IPS-20b (cell line): ENCODE measurements around the gene DISC1.

Source experiments
- H3K27ac ChIP-seq: one replicate; pipeline ENCODE4 v1.5.1; 2013; ENCODE audit warnings: low read length
- H3K27me3 ChIP-seq: 2 replicates; pipeline ENCODE4 v1.6.1; 2013; ENCODE audit warnings: mild to moderate bottlenecking, low read length, inconsistent platforms; ENCODE audit not compliant: insufficient read depth
- H3K36me3 ChIP-seq: 2 replicates; pipeline ENCODE4 v1.6.1; 2013; ENCODE audit warnings: low read depth, mild to moderate bottlenecking, inconsistent platforms, low read length, moderate library complexity; ENCODE audit not compliant: insufficient read depth
- H3K4me1 ChIP-seq: 2 replicates; pipeline ENCODE4 v1.6.1; 2013; ENCODE audit warnings: mild to moderate bottlenecking, control low read depth, inconsistent platforms, low read length, moderate library complexity; ENCODE audit not compliant: insufficient read depth
- H3K4me3 ChIP-seq: 2 replicates; pipeline ENCODE4 v1.5.1; 2013; ENCODE audit warnings: mild to moderate bottlenecking, low read length, inconsistent platforms
- H3K9ac ChIP-seq: 2 replicates; pipeline ENCODE4 v1.6.1; 2013; ENCODE audit warnings: low read depth, mild to moderate bottlenecking, inconsistent platforms, low read length, moderate library complexity
- H3K9me3 ChIP-seq: 2 replicates; pipeline ENCODE4 v1.6.1; 2013; ENCODE audit warnings: mild to moderate bottlenecking, low read depth, low read length, inconsistent platforms; ENCODE audit not compliant: insufficient read depth

Gene DISC1

DNA sequence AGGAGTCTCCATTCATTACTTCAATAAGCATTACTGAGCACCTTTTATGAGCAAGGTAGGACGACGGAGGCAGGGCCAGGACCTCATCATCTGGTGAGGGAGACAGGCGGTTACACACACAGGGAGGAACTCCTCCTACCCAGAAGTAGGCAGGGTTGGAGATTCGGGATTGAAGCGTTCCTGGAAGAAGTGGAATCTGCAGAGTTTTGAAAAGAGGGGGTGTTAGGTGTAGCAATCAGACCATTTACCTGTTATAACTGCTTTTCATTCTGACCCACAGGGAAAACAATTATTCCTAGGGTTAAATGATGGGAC, 392.4 kb downstream of the DISC1 start:
- Histone ChIP-seq H3K27me3 (no peaks in the 10 kb centered on the region), H3K9me3 (no peaks in the 10 kb centered on the region), H3K4me1 (no peaks in the 10 kb centered on the region; the same call in 1 of the 2 replicates)

DNA sequence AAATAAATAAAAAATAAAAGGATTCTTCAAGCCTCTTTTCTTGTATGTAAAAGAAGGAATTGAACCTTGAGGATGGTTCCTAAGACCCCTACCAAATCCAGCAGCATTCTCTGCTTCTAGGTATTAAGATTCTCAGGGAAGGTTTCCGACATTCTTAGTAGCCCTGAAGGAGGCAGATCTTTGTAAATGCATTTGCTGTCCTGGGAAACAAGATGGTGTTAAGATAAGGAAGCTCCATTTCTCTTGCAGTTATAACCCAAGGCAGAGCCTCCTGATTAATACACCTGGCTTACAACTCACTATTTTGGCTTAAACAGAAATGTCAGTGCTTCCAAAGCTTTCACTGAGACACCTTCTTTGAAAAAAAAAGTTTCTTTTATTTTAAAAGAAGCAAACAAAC, 393.8 kb downstream of the DISC1 start:
- Histone ChIP-seq H3K4me1 (no peaks in the 10 kb centered on the region; the same call in 1 of the 2 replicates), H3K9me3 (no peaks in the 10 kb centered on the region), H3K9ac (no peak overlapping the region), H3K36me3 (no peaks in the 10 kb centered on the region), H3K27ac (no peak overlapping the region), H3K4me3 (no peak overlapping the region), H3K27me3 (no peaks in the 10 kb centered on the region)

More for the DNA sequence above, 392.4 kb downstream of the DISC1 start:
- H3K4me3 ChIP-seq: no peak overlapping the region
- H3K9ac ChIP-seq: no peak overlapping the region
- H3K27ac ChIP-seq: no peak overlapping the region
- no peaks in the 10 kb centered on the region for H3K36me3 ChIP-seq

DNA sequence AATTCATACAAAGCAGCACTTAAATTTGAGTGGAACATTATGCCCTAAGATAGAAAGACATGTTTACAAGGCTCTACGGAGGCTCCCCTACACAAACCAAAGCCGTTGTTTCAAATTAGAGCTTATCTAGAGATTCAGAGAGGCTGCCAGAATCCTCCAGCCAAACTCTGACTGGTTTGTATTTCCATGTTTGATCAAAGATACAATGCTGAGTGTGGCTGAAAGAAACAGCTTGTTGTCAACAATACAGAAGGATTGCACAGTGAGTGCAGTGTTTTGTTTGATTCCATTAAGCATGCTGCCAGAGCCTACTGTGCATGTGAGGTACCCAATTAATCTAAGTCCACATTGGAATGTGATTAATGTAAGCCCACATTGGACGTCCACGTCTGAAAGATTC, 402.7 kb downstream of the DISC1 start:
- no peak overlapping the region for H3K9ac ChIP-seq
- H3K4me3 ChIP-seq: no peak overlapping the region
- H3K4me1 ChIP-seq: no peaks in the 10 kb centered on the region
- no peaks in the 10 kb centered on the region for H3K36me3 ChIP-seq
- H3K9me3 ChIP-seq: no peaks in the 10 kb centered on the region
- no peaks in the 10 kb centered on the region for H3K27me3 ChIP-seq
- no peak overlapping the region for H3K27ac ChIP-seq

DNA sequence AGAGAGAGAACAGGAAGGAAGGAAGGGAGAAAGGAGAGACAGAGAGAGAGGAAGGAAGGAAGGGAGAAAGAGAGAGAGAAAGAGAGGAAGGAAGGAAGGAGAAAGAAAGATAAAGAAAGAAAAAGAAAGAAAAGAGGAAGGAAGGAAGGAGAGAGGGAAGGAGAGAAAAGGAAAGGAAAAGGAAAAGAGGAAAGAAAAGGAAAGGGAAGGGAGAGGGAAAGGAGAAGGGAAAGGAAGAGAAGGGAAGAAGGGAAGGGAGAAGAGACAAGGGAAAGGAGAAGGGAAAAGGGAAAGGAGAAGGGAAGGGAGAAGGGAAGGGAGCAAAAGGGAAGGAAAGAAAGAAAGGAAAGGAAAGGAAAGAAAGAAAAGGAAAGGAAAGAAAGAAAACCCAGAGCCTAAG, 404.6 kb downstream of the DISC1 start:
- Histone ChIP-seq H3K4me3 (no peak overlapping the region), H3K4me1 (no peaks in the 10 kb centered on the region), H3K9ac (no peak overlapping the region), H3K36me3 (no peaks in the 10 kb centered on the region), H3K27ac (no peak overlapping the region), H3K27me3 (no peaks in the 10 kb centered on the region), H3K9me3 (no peaks in the 10 kb centered on the region)

DNA sequence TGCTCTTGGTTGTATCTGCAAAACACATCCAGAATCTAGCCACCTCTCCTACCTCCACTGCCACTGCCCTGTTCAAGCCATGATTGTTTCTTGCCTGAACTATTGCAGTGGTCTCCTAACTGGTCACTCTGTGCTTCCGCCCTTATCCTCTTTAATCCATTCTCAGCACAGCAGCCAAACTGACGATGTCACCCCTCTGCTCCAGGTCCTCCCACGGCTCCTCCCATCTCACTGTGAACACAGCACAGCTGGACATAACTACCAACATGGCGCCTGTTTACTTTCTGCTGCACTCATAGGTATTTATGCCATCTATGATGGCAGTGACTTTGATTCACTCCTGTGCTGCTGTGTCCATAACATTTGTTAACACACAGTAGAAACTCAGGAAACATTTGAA, 406.7 kb downstream of the DISC1 start:
- Histone ChIP-seq H3K4me1 (no peaks in the 10 kb centered on the region; the same call in 1 of the 2 replicates), H3K27ac (no peak overlapping the region), H3K36me3 (no peaks in the 10 kb centered on the region), H3K27me3 (no peaks in the 10 kb centered on the region), H3K9ac (no peak overlapping the region), H3K4me3 (no peak overlapping the region), H3K9me3 (no peaks in the 10 kb centered on the region)

DNA sequence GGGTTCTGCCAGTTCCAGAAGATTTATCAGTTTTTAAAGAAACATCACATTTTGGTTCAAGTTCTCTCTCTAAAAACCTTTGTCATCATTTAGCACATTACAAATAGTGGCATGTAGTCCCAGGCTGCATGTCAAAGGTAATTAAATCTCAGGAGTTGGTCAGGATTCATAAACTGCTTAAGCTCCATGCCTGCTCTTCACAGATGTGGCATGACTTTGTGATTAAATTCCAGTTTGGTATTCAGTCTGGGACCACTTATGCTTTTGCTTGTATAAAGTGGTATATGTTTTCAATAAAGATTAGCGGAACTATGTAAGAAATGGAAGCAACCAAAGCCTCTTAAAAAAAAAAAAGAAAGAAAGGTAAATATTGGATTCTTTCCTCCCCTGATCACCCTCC, 408.0 kb downstream of the DISC1 start:
- H3K4me1 ChIP-seq: no peaks in the 10 kb centered on the region; the same call in 1 of the 2 replicates
- no peaks in the 10 kb centered on the region for H3K9me3 ChIP-seq
- H3K27me3 ChIP-seq: no peaks in the 10 kb centered on the region
- H3K4me3 ChIP-seq: no peak overlapping the region
- no peaks in the 10 kb centered on the region for H3K36me3 ChIP-seq
- no peak overlapping the region for H3K9ac ChIP-seq
- H3K27ac ChIP-seq: no peak overlapping the region

DNA sequence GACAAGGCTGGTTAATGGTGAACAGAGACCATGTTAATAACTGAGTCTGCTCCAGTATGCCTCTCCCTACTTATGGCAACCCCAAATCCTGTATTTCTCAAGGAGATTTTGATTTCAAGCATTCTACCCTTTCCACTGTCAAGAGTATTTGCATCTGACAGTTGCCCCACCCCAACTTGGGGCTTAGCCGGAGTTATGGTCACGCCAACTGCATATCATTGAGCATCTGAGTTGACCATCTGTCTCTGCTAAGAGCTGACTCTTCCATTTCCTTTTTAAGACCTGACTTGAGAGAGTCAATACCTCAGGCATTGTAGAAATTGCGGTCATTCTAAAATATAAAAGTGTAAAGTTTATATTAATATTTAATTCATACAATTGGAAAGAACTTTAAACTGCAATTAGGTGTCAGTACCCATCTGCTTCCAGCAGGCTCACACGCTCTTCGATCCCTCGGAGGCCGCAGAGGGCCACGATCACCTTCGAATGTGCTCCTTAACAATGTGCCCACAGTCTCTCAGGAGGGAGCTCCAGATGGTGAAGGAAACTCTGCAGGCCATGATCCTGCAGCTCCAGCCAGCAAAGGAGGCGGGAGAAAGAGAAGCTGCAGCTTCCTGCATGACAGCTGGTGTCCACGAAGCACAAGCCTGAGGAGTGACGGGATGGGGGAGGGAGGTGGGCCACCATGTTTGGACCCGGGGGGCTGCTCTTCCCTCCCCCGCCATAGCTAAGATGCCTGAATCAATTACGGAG, 409.8 kb downstream of the DISC1 start:
- H3K27ac ChIP-seq: no peak overlapping the region
- no peaks in the 10 kb centered on the region; the same call in 1 of the 2 replicates for H3K4me1 ChIP-seq
- no peak overlapping the region for H3K9ac ChIP-seq
- no peaks in the 10 kb centered on the region for H3K36me3 ChIP-seq
- no peaks in the 10 kb centered on the region for H3K9me3 ChIP-seq
- no peak overlapping the region for H3K4me3 ChIP-seq
- no peaks in the 10 kb centered on the region for H3K27me3 ChIP-seq

DNA sequence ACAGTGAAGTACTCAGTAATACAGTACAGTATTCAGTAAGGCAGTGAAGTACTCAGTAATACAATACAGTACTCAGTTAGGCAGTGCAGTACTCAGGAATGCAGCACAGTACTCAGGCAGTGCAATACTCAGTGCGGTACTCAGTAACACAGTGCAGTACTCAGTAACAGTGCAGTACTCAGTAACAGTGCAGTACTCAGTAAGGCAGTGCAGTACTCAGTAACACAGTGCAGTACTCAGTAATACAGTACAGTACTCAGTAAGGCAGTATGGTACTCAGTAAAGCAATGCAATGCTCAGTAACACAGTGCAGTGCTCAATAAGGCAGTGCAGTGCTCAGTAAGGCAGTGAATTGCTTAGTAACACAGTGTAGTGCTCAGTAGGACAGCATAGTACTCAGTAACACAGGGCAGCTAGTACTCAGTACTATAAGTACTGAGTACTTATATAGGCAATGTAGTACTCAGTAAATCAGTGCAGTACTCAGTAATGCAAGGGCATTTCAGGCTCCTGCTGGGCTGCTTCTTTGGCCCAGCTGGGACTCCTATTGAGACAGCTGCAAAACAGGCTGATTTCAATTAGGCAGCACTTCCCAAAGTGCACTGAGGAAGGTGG, 411.3 kb downstream of the DISC1 start:
- Histone ChIP-seq H3K9me3 (no peaks in the 10 kb centered on the region), H3K4me3 (no peak overlapping the region), H3K4me1 (no peaks in the 10 kb centered on the region; the same call in 1 of the 2 replicates), H3K9ac (no peak overlapping the region), H3K36me3 (no peaks in the 10 kb centered on the region), H3K27ac (no peak overlapping the region), H3K27me3 (no peaks in the 10 kb centered on the region)

DNA sequence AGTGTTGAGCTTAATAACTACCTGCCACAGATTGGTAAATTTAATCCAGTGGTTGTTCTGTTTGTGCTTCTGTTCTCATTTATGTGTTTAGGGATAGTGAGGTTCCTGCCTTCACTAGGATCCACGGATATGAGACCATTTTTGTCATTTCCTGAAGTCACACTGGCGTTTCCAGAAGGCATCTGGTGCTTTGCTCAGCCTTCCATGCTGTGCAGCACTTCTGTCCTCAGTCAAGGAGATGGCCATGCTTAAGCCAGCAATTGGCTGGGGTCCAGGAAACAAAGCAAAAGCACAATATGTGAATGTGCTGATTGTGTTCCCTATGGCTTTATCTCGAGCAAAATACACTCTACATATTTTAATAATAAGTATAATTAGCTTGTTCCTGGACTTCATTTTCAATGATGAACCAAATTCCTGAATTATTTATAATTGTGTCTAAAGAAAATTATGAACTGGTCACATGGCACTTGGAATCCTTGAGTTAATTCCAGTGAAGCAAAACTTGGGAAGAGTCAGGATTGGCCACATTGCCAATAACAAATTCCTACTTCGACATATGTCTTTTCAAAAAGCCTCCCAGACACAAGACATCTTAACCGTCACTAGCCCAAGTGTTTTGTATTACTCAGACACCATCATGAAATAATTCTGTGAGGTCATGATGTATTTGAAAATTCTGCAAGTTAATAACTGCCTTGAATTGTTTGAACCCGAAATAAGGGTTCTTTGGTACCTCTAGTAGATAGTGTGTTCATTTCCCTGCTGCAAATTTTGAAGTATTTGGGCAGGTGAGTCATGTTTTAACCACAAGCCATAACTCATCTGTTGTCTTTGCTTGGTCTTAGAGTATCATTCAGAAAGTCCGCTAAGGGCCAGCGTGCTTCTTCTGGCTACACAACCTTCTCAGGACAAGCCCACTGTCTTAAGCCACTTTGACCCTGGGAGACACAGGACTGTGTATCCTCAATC, 412.4 kb downstream of the DISC1 start:
- H3K9ac ChIP-seq: no peak overlapping the region
- no peaks in the 10 kb centered on the region for H3K36me3 ChIP-seq
- H3K27me3 ChIP-seq: no peaks in the 10 kb centered on the region
- H3K4me3 ChIP-seq: no peak overlapping the region
- H3K27ac ChIP-seq: no peak overlapping the region
- no peaks in the 10 kb centered on the region; the same call in 1 of the 2 replicates for H3K4me1 ChIP-seq
- H3K9me3 ChIP-seq: no peaks in the 10 kb centered on the region

DNA sequence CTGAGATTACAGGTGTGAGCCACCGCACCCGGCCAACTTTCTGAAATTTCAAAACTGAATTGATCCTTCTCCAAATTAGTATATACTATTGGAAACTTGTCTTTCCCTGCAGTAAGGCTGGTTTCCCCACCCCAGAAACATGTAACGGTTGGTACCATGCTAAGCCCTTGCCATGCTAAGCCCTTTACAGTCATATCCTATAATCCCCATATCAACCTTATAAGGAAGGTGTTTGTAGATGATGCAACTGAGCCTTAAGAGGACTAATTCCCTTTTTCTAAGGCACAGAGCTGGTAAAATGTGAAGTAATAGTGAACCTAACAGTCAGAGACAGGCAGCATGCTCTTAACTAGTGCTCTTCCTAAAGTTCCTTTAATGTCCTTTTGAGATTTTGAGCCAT, 413.7 kb downstream of the DISC1 start:
- Histone ChIP-seq H3K4me3 (no peak overlapping the region), H3K27ac (no peak overlapping the region), H3K27me3 (no peaks in the 10 kb centered on the region), H3K36me3 (no peaks in the 10 kb centered on the region), H3K9ac (no peak overlapping the region), H3K4me1 (peaks cover 10% of the 10 kb centered on the region; the same call in 1 of the 2 replicates), H3K9me3 (no peaks in the 10 kb centered on the region)

DNA sequence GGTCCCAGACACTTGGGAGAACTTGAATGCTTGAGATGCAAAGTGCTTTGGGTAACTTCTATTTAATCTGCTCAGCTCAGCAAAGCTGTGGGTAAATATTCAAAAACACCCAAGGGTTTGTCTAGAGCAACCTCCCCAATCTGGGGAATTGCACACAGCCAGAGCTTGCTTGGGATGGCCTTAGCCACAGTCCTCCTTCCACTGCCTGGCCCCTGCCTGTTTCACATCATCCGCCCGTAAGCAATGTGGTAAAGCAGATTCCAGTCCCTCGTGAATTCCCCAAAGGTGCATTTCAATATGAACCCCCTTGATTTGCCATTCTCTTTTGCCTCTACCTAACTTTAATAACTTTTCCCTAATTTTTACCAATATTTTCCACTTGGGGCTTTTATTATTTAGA, 418.1 kb downstream of the DISC1 start:
- Histone ChIP-seq H3K4me1 (peaks cover 17% of the 10 kb centered on the region; the same call in 1 of the 2 replicates), H3K27ac (no peak overlapping the region), H3K9me3 (no peaks in the 10 kb centered on the region), H3K9ac (no peak overlapping the region), H3K36me3 (no peaks in the 10 kb centered on the region), H3K27me3 (no peaks in the 10 kb centered on the region), H3K4me3 (no peak overlapping the region)
